Activated CD8-positive, alpha-beta memory T cell treated with anti-CD3 and anti-CD28 coated beads, Interleukin-2, amount 50 U/mL, for 24 hours (primary cell): ENCODE results near the gene CCL23.
"Not testable (repeated sequence)": the region's sequence is repeated elsewhere in the genome, so short reads cannot be mapped to it uniquely, and the experiment has no call there.

ENCODE experiments used
- DNase-seq: peaks from one replicate; pipeline ENCODE4 v3.0.0-alpha.2; 2020; ENCODE audit errors: extremely low read depth

CCL23 gene

GRCh38 chr17:36004594-36005108 lies 13.1 kb downstream of the CCL23 start:
- DNase-seq, result no peak

- no peak for DNase-seq
Observed at GRCh38 chr17:36002631-36003030, 15.1 kb downstream of the CCL23 start.

GRCh38 chr17:36001862-36002603 lies 15.7 kb downstream of the CCL23 start:
- DNase-seq, result no peak

GRCh38 chr17:36001110-36001771 lies 16.5 kb downstream of the CCL23 start, which contains the start of gene CCL15:
Gene CCL15, minus strand, starts transcription at chr17:36001553. Its CDS starts 61 bp downstream, at chr17:36001492.
- DNase-seq, result no peak

- DNase-seq, result no peak
Observed at GRCh38 chr17:36000732-36001109, 17.1 kb downstream of the CCL23 start.

- DNase-seq, result no peak
Observed at GRCh38 chr17:35998756-35999155, 19.0 kb downstream of the CCL23 start.

- no peak for DNase-seq
Observed at GRCh38 chr17:35998018-35998545, 19.7 kb downstream of the CCL23 start.

- not testable (repeated sequence) for DNase-seq
Observed at GRCh38 chr17:35995346-35995745, 22.4 kb downstream of the CCL23 start.

GRCh38 chr17:35991075-35991474 lies 26.7 kb downstream of the CCL23 start:
- DNase-seq, result no peak

- DNase-seq, result no peak
Observed at GRCh38 chr17:35988164-35988563, 29.6 kb downstream of the CCL23 start.

GRCh38 chr17:35986643-35987042 lies 31.1 kb downstream of the CCL23 start, which contains the start of gene CCL14:
Gene CCL14, minus strand, starts transcription at chr17:35986729. Its CDS starts 80 bp downstream, at chr17:35986649.
- DNase-seq, result no peak

- DNase-seq, result no peak
Observed at GRCh38 chr17:35984140-35984539, 33.6 kb downstream of the CCL23 start.

- no peak for DNase-seq
Observed at GRCh38 chr17:35982409-35983191, 35.2 kb downstream of the CCL23 start.

GRCh38 chr17:35981908-35982330 lies 35.9 kb downstream of the CCL23 start:
- no peak for DNase-seq

- no peak for DNase-seq
Observed at GRCh38 chr17:35981246-35981645, 36.5 kb downstream of the CCL23 start, which contains the start of gene CCL16. Gene CCL16, minus strand, starts transcription at chr17:35981497. Its CDS starts 77 bp downstream, at chr17:35981420.

- DNase-seq, result no peak
Observed at GRCh38 chr17:35978346-35978745, 39.4 kb downstream of the CCL23 start.

GRCh38 chr17:35977509-35977908 lies 40.3 kb downstream of the CCL23 start:
- no peak for DNase-seq

- DNase-seq, result no peak
Observed at GRCh38 chr17:35973333-35974260, 44.2 kb downstream of the CCL23 start.

GRCh38 chr17:35972945-35973332 lies 44.8 kb downstream of the CCL23 start:
- DNase-seq, result no peak

GRCh38 chr17:35972535-35972934 lies 45.2 kb downstream of the CCL23 start:
- DNase-seq, result no peak

- no peak for DNase-seq
Observed at GRCh38 chr17:35972066-35972465, 45.7 kb downstream of the CCL23 start.
